K562 (cell line): ENCODE results near the gene ADSS1. TPM values are rescaled to one million over a fixed set of nuclear protein-coding genes. Genes with fewer than 3 reads are reported as not detected.

Experiments used
- ATAC-seq: fragments of 200-7000 bp; cut with Tn5 transposase; 3 replicates; pipeline ENCODE4 v1.9.1; 2020; ENCODE audit warnings: moderate library complexity
- BruUV-seq: library from RNA; stranded (reverse); fragments of 400-500 nt; replicated peaks from 2 replicates; lab custom pipeline; 2021; lab: Mats Ljungman, UMichigan
- CTCF ChIA-PET: fragments of 300-600 bp; formaldehyde crosslinking; extraction: SDS; loops from one replicate; lab custom pipeline; 2021; ENCODE audit warnings: low intra/inter-chr PET ratio; lab: Yijun Ruan, JAX
- POLR2A ChIA-PET: fragments of 300-600, 350-650 bp; sonication (Branson Sonifier 250); formaldehyde crosslinking; extraction: SDS; loops from one replicate; lab custom pipeline; 2021; ENCODE audit warnings: antibody characterized with exemption, inconsistent platforms; lab: Yijun Ruan, JAX
- DNase-seq, 4 experiments: peaks; one replicate each; pipeline versions ENCODE4 v3.0.0 to v3.0.0-alpha.2; 2011 to 2018; ENCODE audit warnings: low spot score in 3 of 4, mixed read lengths in 3 of 4; ENCODE audit errors: extremely low read depth in 1 of 4
- FAIRE-seq: peaks from 2 replicates; lab custom pipeline; 2011; peaks lifted over from hg19 to GRCh38; lab: Jason Lieb, UNC
- H2AFZ ChIP-seq: 2 replicates; pipeline ENCODE4 v1.6.0; 2011; ENCODE audit warnings: low read depth, low read length, control low read depth, inconsistent platforms
- H3K27ac ChIP-seq: fragments of 200-600 bp; 3 replicates; pipeline ENCODE4 v1.8.0; 2011; ENCODE audit warnings: low read depth, mild to moderate bottlenecking, control low read depth, inconsistent platforms, low read length, moderate library complexity, mixed read lengths; ENCODE audit errors: extremely low read depth
- H3K27me3 ChIP-seq, 2 experiments: fragments of 300-600 bp in 1 of 2; 2 replicates in 1 of 2; 3 replicates in 1 of 2; pipeline versions ENCODE4 v1.6.0 to v1.8.0; 2011; ENCODE audit warnings: inconsistent platforms in 2 of 2, low read length in 2 of 2, mild to moderate bottlenecking in 1 of 2, mixed read lengths in 1 of 2, moderate library complexity in 1 of 2; ENCODE audit not compliant: control insufficient read depth in 2 of 2, insufficient read depth in 2 of 2
- H3K36me3 ChIP-seq: fragments of 300-600 bp; 3 replicates; pipeline ENCODE4 v1.8.0; 2011; ENCODE audit warnings: mild to moderate bottlenecking, low read length, inconsistent platforms; ENCODE audit not compliant: control insufficient read depth, insufficient read depth
- H3K4me1 ChIP-seq, 2 experiments: fragments of 200-600 bp in 1 of 2; replicated peaks in 1 of 2; 2 replicates in 1 of 2; 3 replicates in 1 of 2; pipeline versions ENCODE4 v1.5.1 to v1.8.0; 2011; ENCODE audit warnings: inconsistent platforms in 2 of 2, low read length in 2 of 2, mild to moderate bottlenecking in 1 of 2, mixed read lengths in 1 of 2, moderate library complexity in 1 of 2; ENCODE audit not compliant: control insufficient read depth in 2 of 2, insufficient read depth in 2 of 2
- H3K4me2 ChIP-seq: 2 replicates; pipeline ENCODE4 v1.6.1; 2011; ENCODE audit warnings: low read length, control low read depth, inconsistent platforms, mixed read lengths; ENCODE audit not compliant: insufficient read depth
- H3K4me3 ChIP-seq: fragments of 200-600 bp; sonication (generic), shearing (Covaris generic); 2 replicates; pipeline ENCODE4 v1.5.1; 2016; ENCODE audit warnings: control low read depth, inconsistent platforms
- H3K79me2 ChIP-seq: fragments of 200-600 bp; 3 replicates; pipeline ENCODE4 v1.8.0; 2011; ENCODE audit warnings: low read length, inconsistent platforms; ENCODE audit not compliant: control insufficient read depth, insufficient read depth
- H3K9ac ChIP-seq, 2 experiments: 2 replicates each; pipeline versions ENCODE4 v1.6.0 to v1.6.1; 2011; ENCODE audit warnings: low read depth in 2 of 2, low read length in 2 of 2, control low read depth in 1 of 2, inconsistent platforms in 1 of 2, mild to moderate bottlenecking in 1 of 2, mixed read lengths in 1 of 2; ENCODE audit not compliant: insufficient read depth in 1 of 2
- H3K9me1 ChIP-seq: one replicate; pipeline ENCODE4 v1.6.0; 2011; ENCODE audit warnings: inconsistent platforms, mild to moderate bottlenecking, low read length, moderate library complexity; ENCODE audit not compliant: control insufficient read depth, insufficient read depth
- H3K9me3 ChIP-seq: replicated peaks from 2 replicates; pipeline ENCODE4 v1.5.1; 2011; ENCODE audit warnings: low read depth, low read length, inconsistent platforms; ENCODE audit not compliant: control insufficient read depth, insufficient read depth
- H4K20me1 ChIP-seq: replicated peaks from 2 replicates; pipeline ENCODE4 v1.6.1; 2011; ENCODE audit warnings: low read length, inconsistent platforms, mixed read lengths; ENCODE audit not compliant: control insufficient read depth, insufficient read depth
- CREBBP ChIP-seq: IDR thresholded peaks from one replicate; pipeline ENCODE4 v1.6.1; 2012; ENCODE audit warnings: low read depth, mild to moderate bottlenecking, control low read depth, inconsistent platforms, low read length
- CTCFL ChIP-seq: IDR thresholded peaks from 2 replicates; pipeline ENCODE4 v1.6.1; 2011; ENCODE audit warnings: borderline replicate concordance, low read depth, mild to moderate bottlenecking, moderate library complexity, low read length; ENCODE audit not compliant: insufficient read depth, poor library complexity, severe bottlenecking
- MEF2A ChIP-seq: IDR thresholded peaks from 2 replicates; pipeline ENCODE4 v1.6.1; 2011; ENCODE audit warnings: low read depth, mild to moderate bottlenecking, low read length, moderate library complexity; ENCODE audit not compliant: control insufficient read depth
- MTA2 ChIP-seq: fragments of 450-650 bp; IDR thresholded peaks from 2 replicates; pipeline ENCODE4 v1.6.1; 2016; ENCODE audit warnings: low read depth
- POLR2G ChIP-seq: fragments of 200-400 bp; formaldehyde crosslinking; IDR thresholded peaks from 2 replicates; pipeline ENCODE4 v1.6.1; 2017; ENCODE audit warnings: low read depth, mild to moderate bottlenecking, antibody characterized with exemption, low read length, moderate library complexity
- POLR3A ChIP-seq: IDR thresholded peaks from 2 replicates; pipeline ENCODE4 v1.6.1; 2011; ENCODE audit warnings: borderline replicate concordance, mild to moderate bottlenecking, moderate library complexity; ENCODE audit not compliant: insufficient read length, insufficient read depth; ENCODE audit errors: extremely low read depth
- USF1 ChIP-seq: sonication (generic); formaldehyde crosslinking; IDR thresholded peaks from 2 replicates; pipeline ENCODE4 v1.9.0; 2022; ENCODE audit warnings: mild to moderate bottlenecking, missing genetic modification reagents
- WGBS: fragments of 100-300 bp; shearing (Covaris generic); methylation state at CpG from one replicate; pipeline ENCODE4 v1.1.6; 2016; ENCODE audit warnings: low coverage, mixed read lengths; ENCODE audit not compliant: insufficient coverage; ENCODE audit errors: missing lambda C conversion rate; 5-methylcytosine and 5-hydroxymethylcytosine counted together
- in situ Hi-C: fragments of 300-500 bp; cut with MboI; formaldehyde crosslinking; loops from 4 replicates; pipeline ENCODE4 v1.15.0; 2018; ENCODE audit warnings: inconsistent platforms, mixed read lengths
- intact Hi-C: fragments of 100-400 bp; cut with micrococcal nuclease; formaldehyde crosslinking; loops from 2 replicates; pipeline ENCODE4 v1.14.2; 2022
- polyA plus RNA-seq, 8 experiments: library from polyadenylated mRNA; depleted of rRNA in 4 of 8; stranded (reverse) in 5 of 8; unstranded in 3 of 8; fragments of >200 nt; fragmentation: Nextera tagmentation in 2 of 8; fragmentation: Illumina TruSeq in 1 of 8; extraction: Ambion mirVana in 2 of 8; extraction: Trizol in 1 of 8; gene quantifications; 2 replicates each; pipeline versions ENCODE4 v1.2.1 to v1.2.3, GENCODE V29; 2011 to 2014; ENCODE audit warnings: inconsistent platforms in 1 of 8, missing spikeins in 1 of 8
- total RNA-seq, 7 experiments: library from RNA; depleted of rRNA in 6 of 7; stranded (reverse); fragments of >200 nt in 6 of 7; fragmentation: Illumina TruSeq in 2 of 7; extraction: Trizol in 2 of 7; gene quantifications; 2 replicates each; pipeline versions ENCODE4 v1.2.1 to v1.2.3, GENCODE V29; 2011 to 2021; ENCODE audit warnings: low replicate concordance in 1 of 7

Gene ADSS1
- total and polyA plus RNA-seq, 9 of the 15 experiments (the other 6 are each of a cell fraction or from before 2014, with no cell fraction given), result 0.53 to 5.9 (median 3.9) TPM

GRCh38 chr14:104703269-104703668 lies 20.8 kb upstream of the ADSS1 start:
- Histone ChIP-seq H3K79me2 (no peaks in the 10 kb centered on the region), H3K9me1 (no peaks in the 10 kb centered on the region), H3K4me3 (no peak overlapping the region), H3K9me3 (no peaks in the 10 kb centered on the region), H3K27ac (no peak overlapping the region), H3K27me3 (no peaks in the 10 kb centered on the region), H2AFZ (no peak overlapping the region), H3K9ac (no peak overlapping the region), H4K20me1 (no peaks in the 10 kb centered on the region), H3K36me3 (peaks cover 33% of the 10 kb centered on the region; the same call in 2 of the 3 replicates), H3K4me2 (no peak overlapping the region), H3K4me1 (peaks cover 15 to 67% of the 10 kb centered on the region in 2 experiments; a peak in 4 of 5 replicates)
- in situ Hi-C loops (no loop called here), intact Hi-C loops (no loop called here)
- no peak for ATAC-seq
- no peak for FAIRE-seq
- no TSS peak for BruUV-seq
- CTCF ChIA-PET, result no interaction called here
- WGBS, result 91% methylated on average over 8 of the region's 28 CpGs
- POLR2A ChIA-PET, result interaction anchor here (0.6 to 1.1 kb wide), 3 partner anchors 9 to 1940 kb away, joined by 3 read pairs; no protein-coding TSS in a partner anchor
- DNase-seq, result no peak
- TF ChIP-seq CTCFL, result no peak
- no peak for TF ChIP-seq CREBBP
- 0 out of 2 replicates have a peak, but pooled peaks have one; percentile 13 for TF ChIP-seq POLR2G
- TF ChIP-seq MEF2A, result no peak
- TF ChIP-seq MTA2, result no peak
- no peak for TF ChIP-seq USF1
- no peak for TF ChIP-seq POLR3A
